ENCODE data around the gene TOM1. TPM values are rescaled to one million over a fixed set of nuclear protein-coding genes. Genes with fewer than 3 reads are reported as not detected.

Gene TOM1
- total and polyA plus RNA-seq, 10 of the 15 experiments (the other 5 are each of a cell fraction or from before 2014, with no cell fraction given), result 2.2 to 64.6 (median 40.3) TPM

- peak; percentile 30; the same call in 1 of the 2 replicates for TF ChIP-seq RELB (IDR thresholded peaks at IDR 0.05; ENCODE audit: low read depth)
- peak in 2 of 3 experiments; percentile 7 to 42; a peak in 2 of 6 replicates for TF ChIP-seq CTCF (IDR thresholded peaks at IDR 0.05 in 2 of 3, conservative IDR thresholded peaks at IDR 0.05 in 1 of 3; ENCODE audit: control insufficient read depth in 2 of 3, extremely low read depth in 1 of 3, insufficient read depth in 1 of 3, low read depth in 3 of 3, low read length in 3 of 3)
- no peak for TF ChIP-seq PRDM15 (CRISPR knock-in tag; IDR thresholded peaks at IDR 0.05)
- TF ChIP-seq IKZF1 (conservative IDR thresholded peaks at IDR 0.05), result 0 out of 2 replicates have a peak, but pooled peaks have one; percentile 17
- TF ChIP-seq HDGF (IDR thresholded peaks at IDR 0.05), result peak; percentile 49; the same call in 1 of the 2 replicates
- TF ChIP-seq EED (IDR thresholded peaks at IDR 0.05; ENCODE audit: low read depth), result no peak
- 0 out of 2 replicates have a peak, but pooled peaks have one; percentile 37 for TF ChIP-seq RB1 (IDR thresholded peaks at IDR 0.05; ENCODE audit: borderline replicate concordance)
- no peak for TF ChIP-seq ZBED1 (IDR thresholded peaks at IDR 0.05; ENCODE audit: borderline replicate concordance)
- no peak for TF ChIP-seq BMI1 (IDR thresholded peaks at IDR 0.05; ENCODE audit: borderline replicate concordance)
- TF ChIP-seq BACH1 (IDR thresholded peaks at IDR 0.05; ENCODE audit: borderline replicate concordance), result peak; percentile 49; the same call in 1 of the 2 replicates
- TF ChIP-seq ZBTB40 (IDR thresholded peaks at IDR 0.05; ENCODE audit: borderline replicate concordance), result no peak
- peak in 1 of 2 experiments; percentile 25; a peak in 1 of 4 replicates for TF ChIP-seq BHLHE40 (IDR thresholded peaks at IDR 0.05; ENCODE audit: borderline replicate concordance in 1 of 2, low read depth in 2 of 2, low read length in 1 of 2)
- no peak for TF ChIP-seq RCOR1 (conservative IDR thresholded peaks at IDR 0.05; ENCODE audit: low read depth, low read length)
- peak; percentile 52 for TF ChIP-seq MTA2 (IDR thresholded peaks at IDR 0.05; ENCODE audit: low read depth)
- TF ChIP-seq MLLT1 (IDR thresholded peaks at IDR 0.05), result 0 out of 2 replicates have a peak, but pooled peaks have one; percentile 16
- peak; percentile 94 for TF ChIP-seq PAX5 (IDR thresholded peaks at IDR 0.05; ENCODE audit: borderline replicate concordance, low read depth, low read length)
These were observed 67.7 kb downstream of the TOM1 start (continued) for GRCh38 chr22:35367331-35367886.

Data from GM12878 (cell line).